Stimulated activated CD4-positive, alpha-beta T cell treated with anti-CD3 and anti-CD28 coated beads, Interleukin-1b, Interleukin-23, amount 100 ng/mL, for 1 hour (primary cell): Measurements from ENCODE around the gene SIGLEC7.

Experiments used
- DNase-seq, 2 donors: peaks; one replicate each; pipeline ENCODE4 v3.0.0-alpha.2; 2020; ENCODE audit warnings: low read depth in 2 of 2

SIGLEC7 gene

GRCh38 chr19:51119101-51119500 lies 23.0 kb upstream of the SIGLEC7 start:
- DNase-seq, result no peak

- no peak for DNase-seq
Measured at GRCh38 chr19:51119611-51120010, 22.5 kb upstream of the SIGLEC7 start.

GRCh38 chr19:51120160-51120559 lies 21.9 kb upstream of the SIGLEC7 start:
- DNase-seq, result no peak

GRCh38 chr19:51121257-51121656 lies 20.8 kb upstream of the SIGLEC7 start:
- DNase-seq, result no peak

GRCh38 chr19:51122112-51122981 lies 19.8 kb upstream of the SIGLEC7 start:
- DNase-seq, result no peak

- no peak for DNase-seq
Measured at GRCh38 chr19:51123381-51123800, 18.7 kb upstream of the SIGLEC7 start.

- DNase-seq, result no peak
Measured at GRCh38 chr19:51123802-51124201, 18.3 kb upstream of the SIGLEC7 start.

GRCh38 chr19:51124216-51124615 lies 17.9 kb upstream of the SIGLEC7 start:
- DNase-seq, result no peak

GRCh38 chr19:51124729-51125128 lies 17.4 kb upstream of the SIGLEC7 start, which contains the start of gene SIGLEC9:
TSS of gene SIGLEC9 (plus strand) at chr19:51124906. CDS start at chr19:51124975, 69 bp downstream.
- DNase-seq, result no peak

GRCh38 chr19:51125421-51126075 lies 16.6 kb upstream of the SIGLEC7 start:
- no peak for DNase-seq

- no peak for DNase-seq
Measured at GRCh38 chr19:51127032-51127431, 15.1 kb upstream of the SIGLEC7 start.

- no peak for DNase-seq
Measured at GRCh38 chr19:51127755-51128154, 14.3 kb upstream of the SIGLEC7 start.

GRCh38 chr19:51128227-51128626 lies 13.9 kb upstream of the SIGLEC7 start:
- no peak for DNase-seq

- no peak for DNase-seq
Measured at GRCh38 chr19:51129716-51130115, 12.4 kb upstream of the SIGLEC7 start.

- no peak for DNase-seq
Measured at GRCh38 chr19:51131780-51132680, 10.1 kb upstream of the SIGLEC7 start.

- no peak for DNase-seq
Measured at GRCh38 chr19:51135004-51135403, 7.1 kb upstream of the SIGLEC7 start.

GRCh38 chr19:51135986-51136762 lies 5.9 kb upstream of the SIGLEC7 start:
- no peak for DNase-seq

GRCh38 chr19:51136851-51137551 lies 5.1 kb upstream of the SIGLEC7 start:
- DNase-seq, result no peak

- DNase-seq, result no peak
Measured at GRCh38 chr19:51137792-51138425, 4.2 kb upstream of the SIGLEC7 start.

GRCh38 chr19:51138549-51138979 lies 3.5 kb upstream of the SIGLEC7 start:
- DNase-seq, result no peak
